ENCODE results near the gene PARD3. TPM values are rescaled to one million over a fixed set of nuclear protein-coding genes. Genes with fewer than 3 reads are reported as not detected.
A peak's percentile ranks its signal among the peaks of the same experiment; 100 is the strongest.

Gene PARD3
- total RNA-seq, 1 donor from 2014 or later = 26.0 TPM

- no peaks in the 10 kb centered on the region for H3K27me3 Mint-ChIP-seq (ENCODE audit: low read depth)
- TF ChIP-seq CTCF (IDR thresholded peaks at IDR 0.05) = no peak
- no peak overlapping the region for H3K4me3 Mint-ChIP-seq (ENCODE audit: unreplicated experiment)
- DNase-seq (ENCODE audit: low spot score) = no peak
- peaks cover 42% of the 10 kb centered on the region for H3K4me1 Mint-ChIP-seq (ENCODE audit: low read depth)
- no peaks in the 10 kb centered on the region for H3K36me3 Mint-ChIP-seq (ENCODE audit: low read depth)
- no peaks in the 10 kb centered on the region for H3K9me3 Mint-ChIP-seq (ENCODE audit: low read depth)
- H3K27ac Mint-ChIP-seq (ENCODE audit: unreplicated experiment) = no peak overlapping the region
Observed at GRCh38 chr10:34578468-34578867, 236.6 kb downstream of the PARD3 start.

- Mint-ChIP-seq H3K4me3 (ENCODE audit: unreplicated experiment) (no peak overlapping the region), H3K4me1 (ENCODE audit: low read depth) (peaks cover 25% of the 10 kb centered on the region), H3K9me3 (ENCODE audit: low read depth) (no peaks in the 10 kb centered on the region), H3K36me3 (ENCODE audit: low read depth) (no peaks in the 10 kb centered on the region), H3K27ac (ENCODE audit: unreplicated experiment) (no peak overlapping the region), H3K27me3 (ENCODE audit: low read depth) (no peaks in the 10 kb centered on the region)
- no peak for DNase-seq (ENCODE audit: low spot score)
- no peak for TF ChIP-seq CTCF (IDR thresholded peaks at IDR 0.05)
Observed at GRCh38 chr10:34576797-34577196, 238.3 kb downstream of the PARD3 start.

- Mint-ChIP-seq H3K27me3 (ENCODE audit: low read depth) (no peaks in the 10 kb centered on the region), H3K9me3 (ENCODE audit: low read depth) (no peaks in the 10 kb centered on the region), H3K36me3 (ENCODE audit: low read depth) (no peaks in the 10 kb centered on the region), H3K4me1 (ENCODE audit: low read depth) (peaks cover 19% of the 10 kb centered on the region), H3K4me3 (ENCODE audit: unreplicated experiment) (no peak overlapping the region), H3K27ac (ENCODE audit: unreplicated experiment) (peak overlapping the region; percentile 28)
- DNase-seq (ENCODE audit: low spot score) = no peak
- TF ChIP-seq CTCF (IDR thresholded peaks at IDR 0.05) = no peak
Observed at GRCh38 chr10:34575882-34576281, 239.2 kb downstream of the PARD3 start.

GRCh38 chr10:34574353-34574934 is 240.7 kb downstream of the PARD3 start:
- H3K27me3 Mint-ChIP-seq (ENCODE audit: low read depth) = no peaks in the 10 kb centered on the region
- no peak overlapping the region for H3K4me3 Mint-ChIP-seq (ENCODE audit: unreplicated experiment)
- TF ChIP-seq CTCF (IDR thresholded peaks at IDR 0.05) = no peak
- no peak for DNase-seq (ENCODE audit: low spot score)
- H3K9me3 Mint-ChIP-seq (ENCODE audit: low read depth) = no peaks in the 10 kb centered on the region
- H3K36me3 Mint-ChIP-seq (ENCODE audit: low read depth) = no peaks in the 10 kb centered on the region
- H3K4me1 Mint-ChIP-seq (ENCODE audit: low read depth) = peaks cover 13% of the 10 kb centered on the region
- no peak overlapping the region for H3K27ac Mint-ChIP-seq (ENCODE audit: unreplicated experiment)

- Mint-ChIP-seq H3K4me3 (ENCODE audit: unreplicated experiment) (no peak overlapping the region), H3K27me3 (ENCODE audit: low read depth) (no peaks in the 10 kb centered on the region), H3K4me1 (ENCODE audit: low read depth) (peaks cover 8% of the 10 kb centered on the region), H3K27ac (ENCODE audit: unreplicated experiment) (no peak overlapping the region), H3K9me3 (ENCODE audit: low read depth) (no peaks in the 10 kb centered on the region), H3K36me3 (ENCODE audit: low read depth) (no peaks in the 10 kb centered on the region)
- no peak for TF ChIP-seq CTCF (IDR thresholded peaks at IDR 0.05)
- no peak for DNase-seq (ENCODE audit: low spot score)
Observed at GRCh38 chr10:34570887-34571286, 244.2 kb downstream of the PARD3 start.

All from chondrocyte (in vitro differentiated cells).